Stimulated activated CD8-positive, alpha-beta memory T cell treated with anti-CD3 and anti-CD28 coated beads, Interleukin-15, amount 100 ng/mL, for 4 hours (primary cell): ENCODE results near the gene AIRE.
"Not testable (repeated sequence)": the region's sequence is repeated elsewhere in the genome, so short reads cannot be mapped to it uniquely, and the experiment has no call there.

Source experiments
- DNase-seq, 2 donors: peaks; one replicate each; pipeline ENCODE4 v3.0.0-alpha.2; 2020; ENCODE audit warnings: low read depth in 2 of 2

Gene AIRE

DNA sequence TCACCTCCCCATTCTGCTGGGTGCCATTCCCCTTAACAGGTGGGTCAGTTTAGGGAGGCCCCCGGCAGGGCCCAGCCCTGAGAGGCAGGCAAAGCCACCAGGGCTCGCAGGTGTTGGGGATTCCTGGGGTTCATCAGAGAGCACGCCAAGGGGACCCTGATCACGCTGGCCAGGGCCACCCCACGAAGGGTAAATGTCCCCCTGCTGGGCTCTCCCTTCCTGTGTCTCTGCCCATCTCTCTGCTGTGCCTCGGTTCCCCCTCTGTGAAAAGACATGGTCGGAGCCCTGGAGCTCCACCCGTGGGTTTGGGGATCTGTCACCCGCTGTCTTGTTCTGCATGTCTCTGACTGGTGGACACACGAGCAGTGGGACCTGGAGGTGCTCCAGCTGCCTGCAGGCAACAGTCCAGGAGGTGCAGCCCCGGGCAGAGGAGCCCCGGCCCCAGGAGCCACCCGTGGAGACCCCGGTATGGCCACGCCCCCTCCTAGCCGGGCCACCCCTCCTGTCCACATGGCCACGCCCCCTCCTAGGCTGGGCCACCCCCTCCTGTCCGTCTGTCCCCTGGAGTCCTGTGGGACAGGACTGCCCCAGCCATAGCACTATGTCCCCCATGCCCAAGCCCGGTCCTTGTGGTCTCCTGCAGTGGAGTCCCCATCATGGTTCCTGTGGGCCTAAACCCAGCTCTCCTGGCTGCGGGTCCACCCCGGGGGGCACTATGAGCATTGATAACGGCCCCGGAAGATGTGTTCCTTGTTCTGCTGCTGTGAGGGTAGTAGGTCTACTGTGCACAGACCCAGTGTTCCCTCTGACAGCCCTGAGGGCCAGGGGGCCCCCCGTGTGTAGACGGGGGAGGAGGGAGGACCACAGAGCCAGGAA, 6.5 kb downstream of the AIRE start:
- DNase-seq: no peak

DNA sequence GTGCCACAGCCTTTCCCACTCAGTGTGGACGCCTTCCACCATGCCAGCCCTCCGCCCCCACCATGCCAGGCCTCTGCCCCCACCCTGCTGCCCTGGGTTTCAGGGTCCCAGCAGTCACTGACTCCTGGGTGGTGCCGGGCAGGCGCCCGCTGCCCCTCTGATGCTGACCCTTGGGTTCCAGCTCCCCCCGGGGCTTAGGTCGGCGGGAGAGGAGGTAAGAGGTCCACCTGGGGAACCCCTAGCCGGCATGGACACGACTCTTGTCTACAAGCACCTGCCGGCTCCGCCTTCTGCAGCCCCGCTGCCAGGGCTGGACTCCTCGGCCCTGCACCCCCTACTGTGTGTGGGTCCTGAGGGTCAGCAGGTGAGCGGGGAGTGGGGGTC, 7.1 kb downstream of the AIRE start:
- no peak for DNase-seq

DNA sequence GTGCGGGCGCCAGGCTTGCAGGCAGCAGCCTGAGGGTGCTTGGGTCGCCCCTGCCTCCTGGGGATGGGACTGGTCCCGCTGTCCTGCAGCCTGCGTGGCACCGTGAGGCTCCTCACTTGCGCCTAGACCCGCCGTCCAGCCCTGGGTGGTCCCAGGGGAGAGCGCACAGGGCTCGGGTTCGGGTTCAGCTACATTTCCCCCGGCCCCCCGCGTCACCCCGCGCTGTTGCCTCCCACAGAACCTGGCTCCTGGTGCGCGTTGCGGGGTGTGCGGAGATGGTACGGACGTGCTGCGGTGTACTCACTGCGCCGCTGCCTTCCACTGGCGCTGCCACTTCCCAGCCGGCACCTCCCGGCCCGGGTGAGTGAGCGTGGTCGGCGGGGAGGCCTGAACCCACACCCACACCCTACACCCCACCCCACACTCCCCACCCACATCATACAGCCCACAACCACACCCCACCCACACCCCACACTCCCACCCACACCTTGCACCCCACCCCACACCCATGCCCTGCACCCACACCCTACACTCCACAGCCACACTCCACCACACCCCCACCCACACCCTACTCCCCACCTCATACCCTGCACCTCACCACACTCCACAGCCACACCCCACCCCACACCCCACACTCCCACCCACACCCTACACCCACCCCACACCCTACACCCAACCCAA, 8.0 kb downstream of the AIRE start:
- DNase-seq: peak in 1 of 2 donors; percentile 34

DNA sequence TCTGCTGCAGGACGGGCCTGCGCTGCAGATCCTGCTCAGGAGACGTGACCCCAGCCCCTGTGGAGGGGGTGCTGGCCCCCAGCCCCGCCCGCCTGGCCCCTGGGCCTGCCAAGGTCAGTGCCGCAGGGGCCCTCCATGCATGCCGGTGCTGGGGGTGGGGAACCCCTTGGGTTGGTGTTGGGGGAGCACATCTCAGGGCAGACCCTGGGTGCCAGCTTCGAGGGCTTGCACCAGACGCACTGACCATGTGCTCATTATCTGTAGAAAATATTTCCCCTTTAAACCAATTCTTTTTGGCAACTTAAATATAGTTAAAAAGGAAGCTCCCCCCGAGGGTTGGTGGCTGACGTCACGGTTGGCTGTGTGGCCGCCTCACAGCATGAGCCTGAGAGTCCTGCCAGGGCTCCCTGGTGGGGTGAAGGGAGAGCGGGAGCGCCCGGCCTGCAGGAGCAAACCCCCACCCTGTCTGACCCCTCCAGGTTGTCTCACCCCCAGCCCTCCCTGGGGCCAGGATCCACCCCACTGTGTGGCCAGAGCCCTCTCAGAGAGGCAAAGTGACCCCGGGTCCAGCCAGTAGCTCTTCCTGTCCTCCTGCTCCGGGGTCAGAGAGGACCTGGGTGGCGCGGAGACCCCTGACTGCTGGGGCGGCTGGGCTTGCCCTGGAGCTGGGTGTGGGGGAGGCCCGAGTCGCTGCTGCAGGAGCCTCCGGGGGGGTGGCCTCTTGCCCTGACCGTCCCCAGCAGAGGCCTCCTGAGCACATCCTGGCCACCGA, 8.9 kb downstream of the AIRE start:
- no peak for DNase-seq

DNA sequence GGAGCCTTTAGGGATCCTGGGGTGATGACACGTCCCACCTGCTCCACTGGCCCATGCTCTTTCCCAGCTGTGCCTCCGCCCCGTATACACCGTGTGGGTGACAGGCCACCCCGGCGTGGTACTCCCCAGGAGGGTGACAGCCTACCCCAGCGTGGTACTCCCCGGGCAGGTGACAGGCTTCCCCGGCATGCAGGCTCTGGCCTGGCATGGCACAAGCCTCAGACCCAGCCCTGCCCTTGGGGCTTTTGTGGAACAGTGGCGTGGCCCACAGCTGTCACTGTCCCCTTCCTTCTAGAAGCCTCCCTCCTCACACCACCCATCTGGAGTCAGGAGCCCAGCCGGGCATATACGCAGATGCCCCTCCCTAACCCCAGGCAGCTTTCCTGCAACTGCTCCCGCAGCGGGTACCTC, 9.5 kb downstream of the AIRE start:
- DNase-seq: no peak

- DNase-seq: no peak
Observed at GRCh38 chr21:44295646-44296045, 10.0 kb downstream of the AIRE start.

- no peak for DNase-seq
Observed at GRCh38 chr21:44296103-44296519, 10.4 kb downstream of the AIRE start.

- DNase-seq: no peak
Observed at GRCh38 chr21:44296916-44297315, 11.2 kb downstream of the AIRE start.

DNA sequence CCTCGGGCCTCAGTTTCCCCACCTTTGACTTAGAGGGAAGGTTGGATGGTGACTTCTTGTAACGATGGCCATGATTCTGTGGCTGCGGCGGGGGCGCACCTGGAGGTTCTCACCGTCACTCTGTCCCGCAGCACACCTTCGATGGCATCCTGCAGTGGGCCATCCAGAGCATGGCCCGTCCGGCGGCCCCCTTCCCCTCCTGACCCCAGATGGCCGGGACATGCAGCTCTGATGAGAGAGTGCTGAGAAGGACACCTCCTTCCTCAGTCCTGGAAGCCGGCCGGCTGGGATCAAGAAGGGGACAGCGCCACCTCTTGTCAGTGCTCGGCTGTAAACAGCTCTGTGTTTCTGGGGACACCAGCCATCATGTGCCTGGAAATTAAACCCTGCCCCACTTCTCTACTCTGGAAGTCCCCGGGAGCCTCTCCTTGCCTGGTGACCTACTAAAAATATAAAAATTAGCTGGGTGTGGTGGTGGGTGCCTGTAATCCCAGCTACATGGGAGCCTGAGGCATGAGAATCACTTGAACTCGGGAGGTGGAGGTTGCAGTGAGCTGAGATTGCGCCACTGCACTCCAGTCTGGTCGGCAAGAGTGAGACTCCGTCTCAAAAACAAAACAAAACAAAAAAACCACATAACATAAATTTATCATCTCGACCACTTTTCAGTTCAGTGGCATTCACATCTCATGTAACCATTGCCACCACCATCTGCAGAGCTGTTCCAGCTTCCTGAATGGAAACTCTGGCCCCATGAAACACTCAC, 12.0 kb downstream of the AIRE start:
- DNase-seq: peak in 1 of 2 donors; percentile 52

DNA sequence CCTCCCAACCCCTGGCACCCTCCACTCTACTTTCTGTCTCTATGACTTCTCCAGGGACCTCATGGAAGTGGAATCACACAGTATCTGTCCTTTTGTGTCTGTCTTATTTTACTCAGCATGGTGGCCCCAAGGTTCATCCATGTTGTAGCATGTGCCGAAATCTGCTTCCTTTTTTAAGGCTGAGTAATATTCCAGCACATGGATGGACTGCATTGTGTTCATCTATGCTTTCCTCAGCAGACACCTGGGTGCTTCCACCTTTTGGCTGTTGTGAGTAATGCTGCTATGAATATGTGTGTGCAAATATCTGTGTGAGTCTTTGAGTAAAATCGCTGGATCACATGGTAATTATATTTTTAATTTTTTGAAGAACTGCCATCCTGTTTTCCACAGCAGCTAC, 12.6 kb downstream of the AIRE start:
- no peak for DNase-seq

- no peak for DNase-seq
Observed at GRCh38 chr21:44299085-44299457, 13.4 kb downstream of the AIRE start.

DNA sequence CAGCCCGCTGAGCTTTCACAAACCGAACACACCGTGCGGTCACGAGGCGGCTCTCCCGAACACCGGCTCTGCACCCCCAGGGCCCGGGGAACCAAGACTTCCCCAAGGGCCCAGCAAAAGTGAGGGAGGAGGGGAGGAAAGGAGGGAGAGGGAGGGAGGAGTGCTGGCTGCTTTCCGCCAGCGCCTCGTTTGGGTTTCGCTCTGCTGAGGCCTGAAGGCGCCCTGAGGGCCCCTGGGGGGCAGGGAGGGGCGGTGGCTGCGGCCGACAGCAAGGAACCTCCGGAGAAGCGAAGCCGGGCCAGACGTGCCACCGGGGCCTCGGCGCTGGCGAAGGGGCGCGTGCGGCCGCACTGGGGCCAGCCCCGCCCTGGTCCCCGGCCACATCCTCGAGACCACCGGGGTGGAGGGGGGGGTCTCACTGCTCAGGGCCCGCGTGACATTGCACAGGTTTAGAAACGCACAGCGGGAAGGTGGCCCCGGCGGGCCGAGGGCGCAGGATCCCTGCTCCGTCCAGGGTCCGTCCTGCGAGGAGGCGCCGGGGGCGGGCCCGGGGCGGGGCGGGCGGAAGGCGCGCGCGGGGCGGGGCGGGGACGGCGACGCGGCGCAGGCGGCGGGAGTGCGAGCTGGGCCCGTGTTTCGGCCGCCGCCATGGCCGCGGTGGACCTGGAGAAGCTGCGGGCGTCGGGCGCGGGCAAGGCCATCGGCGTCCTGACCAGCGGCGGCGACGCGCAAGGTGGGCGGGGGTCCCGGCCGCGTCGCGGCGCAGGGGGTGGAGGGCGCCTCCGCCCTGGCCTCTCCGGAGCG, 14.0 kb downstream of the AIRE start, which contains the start of gene PFKL:
Gene PFKL, plus strand, starts transcription at position 596 of the 804 bp plus-strand sequence. Its CDS starts 53 bp downstream, at position 649.
- DNase-seq: no peak

- peak in 1 of 2 donors; percentile 23 for DNase-seq
Observed at GRCh38 chr21:44300262-44300959, 14.7 kb downstream of the AIRE start.

DNA sequence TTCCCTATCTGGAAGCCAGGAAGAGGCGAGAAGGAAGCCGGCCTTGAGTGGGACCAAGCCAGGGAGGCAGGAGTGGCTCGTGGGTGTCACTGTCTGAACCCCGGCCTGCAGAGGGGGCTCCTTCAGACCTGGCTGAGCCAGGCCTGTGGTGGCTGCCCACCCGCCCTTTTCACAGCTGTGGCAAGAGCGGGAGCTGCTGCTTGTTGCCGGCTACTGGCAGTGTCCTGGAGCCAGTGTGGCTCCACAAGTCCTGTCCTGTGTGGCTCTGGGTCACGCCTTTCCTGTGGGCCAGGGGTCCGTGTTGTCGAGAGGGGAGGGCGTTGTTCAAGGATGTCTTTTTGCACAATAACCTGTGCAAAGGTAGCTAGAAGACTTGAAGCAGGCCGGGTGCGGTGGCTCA, 15.5 kb downstream of the AIRE start:
- DNase-seq: no peak

GRCh38 chr21:44301961-44302406, 16.3 kb downstream of the AIRE start:
- no peak for DNase-seq

GRCh38 chr21:44302573-44303401, 17.1 kb downstream of the AIRE start:
- not testable (repeated sequence) for DNase-seq

- no peak for DNase-seq
Observed at GRCh38 chr21:44303490-44303981, 17.9 kb downstream of the AIRE start.

GRCh38 chr21:44304011-44304616, 18.4 kb downstream of the AIRE start:
- no peak for DNase-seq
